B cell (primary cell): Measurements from ENCODE around the gene PPP1R12A. TPM values are rescaled to one million over a fixed set of nuclear protein-coding genes. Genes with fewer than 3 reads are reported as not detected.
A peak's percentile ranks its signal among the peaks of the same experiment; 100 is the strongest.

Source experiments
- ATAC-seq: fragments of 200-7000 bp; cut with Tn5 transposase; one replicate; pipeline ENCODE4 v1.10.0; 2021; ENCODE audit warnings: low read depth, mild to moderate bottlenecking, moderate number of reproducible peaks, moderate library complexity
- CTCF ChIA-PET: fragments of 350-600 bp; sonication (Branson Sonifier 250); formaldehyde crosslinking; loops from one replicate; lab custom pipeline; 2021; ENCODE audit warnings: antibody characterized with exemption, inconsistent platforms; lab: Charles Lee
- POLR2A ChIA-PET: fragments of 350-600 bp; sonication (Branson Sonifier 250); formaldehyde crosslinking; loops from one replicate; lab custom pipeline; 2021; ENCODE audit warnings: antibody characterized with exemption; lab: Charles Lee
- DNase-seq: peaks from one replicate; pipeline ENCODE4 v3.0.0; 2013
- H2AFZ ChIP-seq: 2 replicates; pipeline ENCODE4 v1.6.1; 2012; ENCODE audit warnings: mild to moderate bottlenecking, low read depth, low read length; ENCODE audit not compliant: insufficient read depth, poor library complexity, severe bottlenecking
- H3K27ac ChIP-seq, 2 donors: 1 replicate in 1 of 2; 2 replicates in 1 of 2; pipeline ENCODE4 v1.5.1; 2012 to 2013; ENCODE audit warnings: low read length in 2 of 2, mild to moderate bottlenecking in 2 of 2, moderate library complexity in 1 of 2
- H3K27me3 ChIP-seq, 4 experiments: fragments of 200-600 bp in 1 of 4; sonication (generic) in 1 of 4; replicated peaks in 1 of 4; 1 replicate in 2 of 4; 2 replicates in 2 of 4; pipeline versions ENCODE4 v1.6.1 to v1.7.0; 2013 to 2016; ENCODE audit warnings: low read length in 3 of 4, mild to moderate bottlenecking in 2 of 4, mixed read lengths in 1 of 4, moderate library complexity in 1 of 4; ENCODE audit not compliant: insufficient read depth in 4 of 4, control insufficient read depth in 3 of 4; ENCODE audit errors: control extremely low read depth in 1 of 4
- H3K36me3 ChIP-seq, 2 experiments: replicated peaks in 1 of 2; 1 replicate in 1 of 2; 2 replicates in 1 of 2; pipeline versions ENCODE4 v1.6.1 to v1.7.1; 2013; ENCODE audit warnings: low read length in 1 of 2; ENCODE audit not compliant: insufficient read depth in 2 of 2, control insufficient read depth in 1 of 2; ENCODE audit errors: control extremely low read depth in 1 of 2, extremely low read depth in 1 of 2
- H3K4me1 ChIP-seq, 2 donors: fragments of 200-600 bp in 1 of 2; sonication (generic) in 1 of 2; 1 replicate in 1 of 2; 2 replicates in 1 of 2; pipeline versions ENCODE4 v1.5.1 to v1.6.1; 2013 to 2017; ENCODE audit warnings: low read length in 2 of 2; ENCODE audit not compliant: control insufficient read depth in 2 of 2, insufficient read depth in 2 of 2
- H3K4me2 ChIP-seq: replicated peaks from 2 replicates; pipeline ENCODE3; 2012; ENCODE audit warnings: mild to moderate bottlenecking, low read depth, low read length; ENCODE audit not compliant: poor library complexity, severe bottlenecking
- H3K4me3 ChIP-seq, 5 experiments: fragments of 200-600 bp in 1 of 5; sonication (generic) in 1 of 5; 1 replicate in 3 of 5; 2 replicates in 2 of 5; pipeline versions ENCODE4 v1.5.1 to v1.7.0; 2011 to 2016; ENCODE audit warnings: low read length in 4 of 5, mild to moderate bottlenecking in 4 of 5, low read depth in 2 of 5, control low read depth in 1 of 5, moderate library complexity in 1 of 5; ENCODE audit not compliant: insufficient read depth in 1 of 5; ENCODE audit errors: control extremely low read depth in 1 of 5, extremely low read depth in 1 of 5
- H3K79me2 ChIP-seq: fragments of 200-600 bp; sonication (generic); one replicate; pipeline ENCODE4 v1.6.0; 2016; ENCODE audit warnings: low read length; ENCODE audit not compliant: control insufficient read depth, insufficient read depth
- H3K9ac ChIP-seq: fragments of 200-600 bp; sonication (generic); 2 replicates; pipeline ENCODE4 v1.6.1; 2017; ENCODE audit warnings: mild to moderate bottlenecking, low read length, moderate library complexity
- H3K9me3 ChIP-seq, 3 donors: one replicate each; pipeline versions ENCODE4 v1.6.1 to v1.7.1; 2013; ENCODE audit warnings: low read length in 2 of 3; ENCODE audit not compliant: control insufficient read depth in 2 of 3, insufficient read depth in 1 of 3; ENCODE audit errors: control extremely low read depth in 1 of 3
- H4K20me1 ChIP-seq: 2 replicates; pipeline ENCODE4 v1.6.0; 2012; ENCODE audit warnings: mild to moderate bottlenecking, low read length; ENCODE audit not compliant: insufficient read depth, control insufficient read depth, poor library complexity, severe bottlenecking
- H3K27ac Mint-ChIP-seq: one replicate; pipeline ENCODE4 v1.8.0; 2021; ENCODE audit warnings: mixed read lengths
- H3K27me3 Mint-ChIP-seq: one replicate; pipeline ENCODE4 v1.8.0; 2021; ENCODE audit warnings: mixed read lengths
- H3K4me1 Mint-ChIP-seq: one replicate; pipeline ENCODE4 v1.8.0; 2021; ENCODE audit warnings: mixed read lengths
- H3K4me3 Mint-ChIP-seq: one replicate; pipeline ENCODE4 v1.8.0; 2021; ENCODE audit warnings: mixed read lengths
- H3K9me3 Mint-ChIP-seq: one replicate; pipeline ENCODE4 v1.8.0; 2022; ENCODE audit warnings: mixed read lengths; ENCODE audit not compliant: insufficient read depth
- EZH2 ChIP-seq: IDR thresholded peaks from 2 replicates; pipeline ENCODE4 v1.6.1; 2012; ENCODE audit warnings: borderline replicate concordance, low read depth, mild to moderate bottlenecking, moderate library complexity, low read length; ENCODE audit not compliant: insufficient read depth, poor library complexity, severe bottlenecking
- WGBS: methylation state at CpG from one replicate; pipeline ENCODE4 v1.1.5; 2013; ENCODE audit warnings: missing lambda C conversion rate; ENCODE audit not compliant: insufficient coverage; 5-methylcytosine and 5-hydroxymethylcytosine counted together
- intact Hi-C: fragments of 100-400 bp; cut with micrococcal nuclease; formaldehyde crosslinking; loops from one replicate; pipeline ENCODE4 v1.10.0; 2022
- polyA plus RNA-seq: library from polyadenylated mRNA; depleted of rRNA; stranded (reverse); fragments of >200 nt; gene quantifications from 2 replicates; pipeline ENCODE4 v1.2.3, GENCODE V29; 2012
- total RNA-seq, 2 donors: library from RNA; stranded (reverse); fragments of 120-200 nt in 1 of 2; gene quantifications; 1 replicate in 1 of 2; 2 replicates in 1 of 2; pipeline versions ENCODE4 v1.2.3 to v1.2.4, GENCODE V29; 2013 to 2022
- TF ChIP-seq, protein P1 (sequence below): fragments of 200-600 bp; IDR thresholded peaks from one replicate; pipeline ENCODE4 v1.8.0; 2022; ENCODE audit warnings: antibody characterized with exemption, mild to moderate bottlenecking

Gene PPP1R12A
- total and polyA plus RNA-seq, 2 donors (not counting 1 experiment from before 2014, with no cell fraction given) = 18.3 to 110 TPM

DNA sequence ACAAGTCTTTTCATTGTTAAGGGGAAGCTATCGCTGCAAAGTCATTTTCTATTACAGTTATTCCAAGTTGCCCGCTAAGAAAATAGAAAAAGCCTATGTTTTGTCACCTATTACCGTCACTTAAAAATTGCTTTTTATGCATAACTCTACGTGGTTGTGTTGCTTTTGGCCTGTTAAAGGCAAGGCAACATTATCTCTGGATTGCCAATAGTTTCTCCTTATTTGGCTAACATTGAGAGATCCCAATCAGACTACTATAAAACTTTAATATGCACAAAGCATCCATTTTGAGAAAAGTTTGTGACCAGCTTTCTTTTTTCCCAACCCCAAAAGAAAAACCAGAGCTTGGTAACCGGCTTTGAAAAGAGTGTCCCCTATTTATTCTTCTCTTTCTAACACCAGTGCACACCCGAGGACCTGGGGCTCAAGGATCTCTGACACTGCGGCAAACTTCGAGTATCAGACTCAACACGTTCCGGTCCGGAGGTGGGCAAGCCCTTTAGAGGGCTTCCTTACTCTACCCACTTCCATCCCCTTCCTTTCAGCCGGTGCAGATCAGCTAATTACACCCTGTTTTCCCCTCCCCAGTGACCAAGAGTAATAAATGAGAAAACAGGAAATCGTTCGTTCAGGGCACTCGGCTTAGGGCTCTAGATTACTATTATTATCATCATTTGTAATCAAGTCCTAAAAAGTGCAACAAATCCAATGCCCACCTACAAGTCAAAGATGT, 1.2 kb downstream of the PPP1R12A start:
- CTCF ChIA-PET = interaction anchor here (0.6 kb wide), 1 partner anchor 221 kb away, joined by 3 read pairs; no protein-coding TSS in a partner anchor
- TF ChIP-seq, protein P1, sequence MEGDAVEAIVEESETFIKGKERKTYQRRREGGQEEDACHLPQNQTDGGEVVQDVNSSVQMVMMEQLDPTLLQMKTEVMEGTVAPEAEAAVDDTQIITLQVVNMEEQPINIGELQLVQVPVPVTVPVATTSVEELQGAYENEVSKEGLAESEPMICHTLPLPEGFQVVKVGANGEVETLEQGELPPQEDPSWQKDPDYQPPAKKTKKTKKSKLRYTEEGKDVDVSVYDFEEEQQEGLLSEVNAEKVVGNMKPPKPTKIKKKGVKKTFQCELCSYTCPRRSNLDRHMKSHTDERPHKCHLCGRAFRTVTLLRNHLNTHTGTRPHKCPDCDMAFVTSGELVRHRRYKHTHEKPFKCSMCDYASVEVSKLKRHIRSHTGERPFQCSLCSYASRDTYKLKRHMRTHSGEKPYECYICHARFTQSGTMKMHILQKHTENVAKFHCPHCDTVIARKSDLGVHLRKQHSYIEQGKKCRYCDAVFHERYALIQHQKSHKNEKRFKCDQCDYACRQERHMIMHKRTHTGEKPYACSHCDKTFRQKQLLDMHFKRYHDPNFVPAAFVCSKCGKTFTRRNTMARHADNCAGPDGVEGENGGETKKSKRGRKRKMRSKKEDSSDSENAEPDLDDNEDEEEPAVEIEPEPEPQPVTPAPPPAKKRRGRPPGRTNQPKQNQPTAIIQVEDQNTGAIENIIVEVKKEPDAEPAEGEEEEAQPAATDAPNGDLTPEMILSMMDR = no peak
- no peak for TF ChIP-seq EZH2
- POLR2A ChIA-PET = no interaction called here

DNA sequence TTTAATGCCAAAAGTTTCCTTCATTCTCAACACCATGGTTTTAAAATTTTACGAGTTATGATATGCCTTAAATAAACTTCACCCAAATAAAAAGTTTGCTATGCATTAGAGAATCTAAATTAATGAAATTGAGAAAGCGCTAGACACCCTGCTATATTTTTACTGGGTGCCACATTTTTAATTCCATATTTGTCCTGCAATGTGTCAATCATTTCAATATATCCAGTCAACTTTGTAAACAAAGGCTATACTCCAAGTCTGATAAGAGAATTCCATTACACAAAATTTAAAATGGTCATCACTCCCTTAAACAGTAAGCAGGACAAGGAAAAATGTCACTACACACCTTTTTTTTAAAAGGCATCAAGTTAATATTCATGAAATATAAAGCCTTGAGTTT, 1.9 kb downstream of the PPP1R12A start:
- Histone ChIP-seq H3K4me1 (peaks cover 20 to 38% of the 10 kb centered on the region in 2 donors), H4K20me1 (peaks cover 28% of the 10 kb centered on the region), H3K27me3 (no peaks in the 10 kb centered on the region), H3K4me2 (peak overlapping the region; percentile 76), H3K79me2 (peaks cover 71% of the 10 kb centered on the region), H3K36me3 (no peaks in the 10 kb centered on the region), H3K27ac (peak overlapping the region in 1 of 2 donors; percentile 92), H3K9me3 (no peaks in the 10 kb centered on the region), H3K9ac (peak overlapping the region; percentile 88), H3K4me3 (peak overlapping the region; percentile 85 to 94 (median 92)), H2AFZ (no peak overlapping the region)
- Mint-ChIP-seq H3K9me3 (no peaks in the 10 kb centered on the region), H3K27ac (no peak overlapping the region), H3K4me1 (peaks cover 60% of the 10 kb centered on the region), H3K27me3 (no peaks in the 10 kb centered on the region), H3K4me3 (peak overlapping the region; percentile 99)
- ChIA-PET POLR2A (no interaction called here), CTCF (no interaction called here)
- ATAC-seq (no peak), DNase-seq (no peak)
- no peak for TF ChIP-seq EZH2
- TF ChIP-seq, protein P1 = no peak
- intact Hi-C loops = loop anchor here (5.0 to 10.0 kb wide), 2 partner anchors 46 to 108 kb away; no protein-coding TSS in a partner anchor
- 100% methylated on average over 1 of the region's 2 CpGs for WGBS

More for the DNA sequence above, 1.2 kb downstream of the PPP1R12A start:
- intact Hi-C loops = loop anchor here (5.0 to 10.0 kb wide), 2 partner anchors 46 to 109 kb away; no protein-coding TSS in a partner anchor
- H3K4me1 ChIP-seq = peaks cover 18 to 31% of the 10 kb centered on the region in 2 donors
- H3K4me2 ChIP-seq = peak overlapping the region; percentile 76
- H3K27ac Mint-ChIP-seq = peak overlapping the region; percentile 99
- H3K4me3 Mint-ChIP-seq = peak overlapping the region; percentile 99
- 0% methylated on average over 8 of the region's 15 CpGs for WGBS
- H3K27me3 Mint-ChIP-seq = no peaks in the 10 kb centered on the region
- H3K4me1 Mint-ChIP-seq = peaks cover 53% of the 10 kb centered on the region
- ATAC-seq = no peak
- peak overlapping the region; percentile 88 for H3K9ac ChIP-seq
- H3K9me3 Mint-ChIP-seq = no peaks in the 10 kb centered on the region
- DNase-seq = no peak
- no peaks in the 10 kb centered on the region for H3K27me3 ChIP-seq
- H4K20me1 ChIP-seq = peaks cover 24% of the 10 kb centered on the region
- H3K79me2 ChIP-seq = peaks cover 64% of the 10 kb centered on the region
- peak overlapping the region; percentile 85 to 94 (median 92) for H3K4me3 ChIP-seq
- peak overlapping the region; percentile 88 for H2AFZ ChIP-seq
- H3K9me3 ChIP-seq = no peaks in the 10 kb centered on the region
- peak overlapping the region; percentile 92 to 93 for H3K27ac ChIP-seq
- H3K36me3 ChIP-seq = no peaks in the 10 kb centered on the region
